ENCODE results near the gene NDUFAF3.

The NDUFAF3 gene

GRCh38 chr3:49026536-49026935 lies 4.6 kb downstream of the NDUFAF3 start:
- Histone ChIP-seq H3K4me3 (ENCODE audit: low read length) (no peak overlapping the region), H3K27me3 (ENCODE audit: insufficient read depth, low read length) (no peaks in the 10 kb centered on the region), H3K4me1 (ENCODE audit: insufficient read depth, low read length) (peaks cover 28% of the 10 kb centered on the region), H2AFZ (ENCODE audit: low read depth, low read length) (no peak overlapping the region), H3K36me3 (ENCODE audit: insufficient read depth, low read length) (peaks cover 54% of the 10 kb centered on the region), H3K9me3 (ENCODE audit: low read length) (no peaks in the 10 kb centered on the region)

GRCh38 chr3:49027634-49028033 lies 5.7 kb downstream of the NDUFAF3 start:
- no peak overlapping the region for H3K4me3 ChIP-seq (ENCODE audit: low read length)
- no peak overlapping the region for H2AFZ ChIP-seq (ENCODE audit: low read depth, low read length)
- no peaks in the 10 kb centered on the region for H3K27me3 ChIP-seq (ENCODE audit: insufficient read depth, low read length)
- no peaks in the 10 kb centered on the region for H3K9me3 ChIP-seq (ENCODE audit: low read length)
- peaks cover 65% of the 10 kb centered on the region for H3K36me3 ChIP-seq (ENCODE audit: insufficient read depth, low read length)
- H3K4me1 ChIP-seq (ENCODE audit: insufficient read depth, low read length), result peaks cover 25% of the 10 kb centered on the region

GRCh38 chr3:49028298-49028672 lies 6.4 kb downstream of the NDUFAF3 start:
- Histone ChIP-seq H3K27me3 (ENCODE audit: insufficient read depth, low read length) (no peaks in the 10 kb centered on the region), H3K4me1 (ENCODE audit: insufficient read depth, low read length) (peaks cover 19% of the 10 kb centered on the region), H3K9me3 (ENCODE audit: low read length) (no peaks in the 10 kb centered on the region), H3K4me3 (ENCODE audit: low read length) (peak overlapping the region; percentile 63), H2AFZ (ENCODE audit: low read depth, low read length) (no peak overlapping the region), H3K36me3 (ENCODE audit: insufficient read depth, low read length) (peaks cover 67% of the 10 kb centered on the region)

- Histone ChIP-seq H3K4me1 (ENCODE audit: insufficient read depth, low read length) (peaks cover 19% of the 10 kb centered on the region), H2AFZ (ENCODE audit: low read depth, low read length) (no peak within 1 kb of the TSS), H3K36me3 (ENCODE audit: insufficient read depth, low read length) (peaks cover 66% of the 10 kb centered on the region), H3K4me3 (ENCODE audit: low read length) (peak within 1 kb of the TSS; percentile 63), H3K9me3 (ENCODE audit: low read length) (no peaks in the 10 kb centered on the region), H3K27me3 (ENCODE audit: insufficient read depth, low read length) (no peaks in the 10 kb centered on the region)
Measured at GRCh38 chr3:49028673-49029562, 7.0 kb downstream of the NDUFAF3 start, which contains the start of gene IMPDH2. Gene IMPDH2, minus strand, starts transcription at chr3:49029398. Its CDS starts 48 bp downstream, at chr3:49029350.

- H3K4me1 ChIP-seq (ENCODE audit: insufficient read depth, low read length), result peaks cover 19% of the 10 kb centered on the region
- H3K9me3 ChIP-seq (ENCODE audit: low read length), result no peaks in the 10 kb centered on the region
- peak overlapping the region; percentile 63 for H3K4me3 ChIP-seq (ENCODE audit: low read length)
- no peak overlapping the region for H2AFZ ChIP-seq (ENCODE audit: low read depth, low read length)
- no peaks in the 10 kb centered on the region for H3K27me3 ChIP-seq (ENCODE audit: insufficient read depth, low read length)
- peaks cover 66% of the 10 kb centered on the region for H3K36me3 ChIP-seq (ENCODE audit: insufficient read depth, low read length)
Measured at GRCh38 chr3:49029563-49029884, 7.6 kb downstream of the NDUFAF3 start.

GRCh38 chr3:49030321-49030720 lies 8.4 kb downstream of the NDUFAF3 start:
- Histone ChIP-seq H3K36me3 (ENCODE audit: insufficient read depth, low read length) (peaks cover 66% of the 10 kb centered on the region), H3K9me3 (ENCODE audit: low read length) (no peaks in the 10 kb centered on the region)

GRCh38 chr3:49032646-49033304 lies 10.9 kb downstream of the NDUFAF3 start:
- H3K4me3 ChIP-seq (ENCODE audit: low read length), result no peak overlapping the region
- H3K36me3 ChIP-seq (ENCODE audit: insufficient read depth, low read length), result peaks cover 56% of the 10 kb centered on the region
- H3K27me3 ChIP-seq (ENCODE audit: insufficient read depth, low read length), result no peaks in the 10 kb centered on the region
- no peaks in the 10 kb centered on the region for H3K9me3 ChIP-seq (ENCODE audit: low read length)
- H2AFZ ChIP-seq (ENCODE audit: low read depth, low read length), result no peak overlapping the region
- H3K4me1 ChIP-seq (ENCODE audit: insufficient read depth, low read length), result peaks cover 19% of the 10 kb centered on the region

More at GRCh38 chr3:49030321-49030720, 8.4 kb downstream of the NDUFAF3 start:
- Histone ChIP-seq H3K4me3 (ENCODE audit: low read length) (no peak overlapping the region), H2AFZ (ENCODE audit: low read depth, low read length) (no peak overlapping the region), H3K27me3 (ENCODE audit: insufficient read depth, low read length) (no peaks in the 10 kb centered on the region), H3K4me1 (ENCODE audit: insufficient read depth, low read length) (peaks cover 19% of the 10 kb centered on the region)

- Histone ChIP-seq H3K4me1 (ENCODE audit: insufficient read depth, low read length) (peaks cover 3% of the 10 kb centered on the region), H3K36me3 (ENCODE audit: insufficient read depth, low read length) (peaks cover 59% of the 10 kb centered on the region)
Measured at GRCh38 chr3:49034650-49035049, 12.7 kb downstream of the NDUFAF3 start.

GRCh38 chr3:49035281-49035680 lies 13.4 kb downstream of the NDUFAF3 start:
- H2AFZ ChIP-seq (ENCODE audit: low read depth, low read length), result no peak overlapping the region

More at GRCh38 chr3:49034650-49035049, 12.7 kb downstream of the NDUFAF3 start:
- Histone ChIP-seq H3K27me3 (ENCODE audit: insufficient read depth, low read length) (no peaks in the 10 kb centered on the region), H3K4me3 (ENCODE audit: low read length) (no peak overlapping the region), H2AFZ (ENCODE audit: low read depth, low read length) (no peak overlapping the region), H3K9me3 (ENCODE audit: low read length) (no peaks in the 10 kb centered on the region)

GRCh38 chr3:49053543-49053942 lies 31.6 kb downstream of the NDUFAF3 start:
- no peaks in the 10 kb centered on the region for H3K27me3 ChIP-seq (ENCODE audit: insufficient read depth, low read length)
- H3K4me1 ChIP-seq (ENCODE audit: insufficient read depth, low read length), result no peaks in the 10 kb centered on the region
- peaks cover 60% of the 10 kb centered on the region for H3K36me3 ChIP-seq (ENCODE audit: insufficient read depth, low read length)
- H3K9me3 ChIP-seq (ENCODE audit: low read length), result no peaks in the 10 kb centered on the region
- H2AFZ ChIP-seq (ENCODE audit: low read depth, low read length), result no peak overlapping the region
- no peak overlapping the region for H3K4me3 ChIP-seq (ENCODE audit: low read length)

More at GRCh38 chr3:49035281-49035680, 13.4 kb downstream of the NDUFAF3 start:
- H3K4me1 ChIP-seq (ENCODE audit: insufficient read depth, low read length), result no peaks in the 10 kb centered on the region
- H3K4me3 ChIP-seq (ENCODE audit: low read length), result no peak overlapping the region
- H3K36me3 ChIP-seq (ENCODE audit: insufficient read depth, low read length), result peaks cover 60% of the 10 kb centered on the region
- no peaks in the 10 kb centered on the region for H3K9me3 ChIP-seq (ENCODE audit: low read length)
- H3K27me3 ChIP-seq (ENCODE audit: insufficient read depth, low read length), result no peaks in the 10 kb centered on the region

- Histone ChIP-seq H3K27me3 (ENCODE audit: insufficient read depth, low read length) (no peaks in the 10 kb centered on the region), H3K4me1 (ENCODE audit: insufficient read depth, low read length) (no peaks in the 10 kb centered on the region), H3K36me3 (ENCODE audit: insufficient read depth, low read length) (peaks cover 62% of the 10 kb centered on the region), H3K9me3 (ENCODE audit: low read length) (no peaks in the 10 kb centered on the region), H2AFZ (ENCODE audit: low read depth, low read length) (no peak overlapping the region), H3K4me3 (ENCODE audit: low read length) (no peak overlapping the region)
Measured at GRCh38 chr3:49054344-49054862, 32.5 kb downstream of the NDUFAF3 start.

GRCh38 chr3:49057268-49057667 lies 35.3 kb downstream of the NDUFAF3 start:
- Histone ChIP-seq H3K4me3 (ENCODE audit: low read length) (no peak overlapping the region), H3K9me3 (ENCODE audit: low read length) (no peaks in the 10 kb centered on the region), H3K4me1 (ENCODE audit: insufficient read depth, low read length) (no peaks in the 10 kb centered on the region), H2AFZ (ENCODE audit: low read depth, low read length) (no peak overlapping the region), H3K36me3 (ENCODE audit: insufficient read depth, low read length) (peaks cover 65% of the 10 kb centered on the region), H3K27me3 (ENCODE audit: insufficient read depth, low read length) (no peaks in the 10 kb centered on the region)

- Histone ChIP-seq H3K4me1 (ENCODE audit: insufficient read depth, low read length) (no peaks in the 10 kb centered on the region), H3K36me3 (ENCODE audit: insufficient read depth, low read length) (peaks cover 63% of the 10 kb centered on the region), H3K27me3 (ENCODE audit: insufficient read depth, low read length) (no peaks in the 10 kb centered on the region), H3K4me3 (ENCODE audit: low read length) (no peak overlapping the region), H3K9me3 (ENCODE audit: low read length) (no peaks in the 10 kb centered on the region), H2AFZ (ENCODE audit: low read depth, low read length) (no peak overlapping the region)
Measured at GRCh38 chr3:49058011-49058410, 36.1 kb downstream of the NDUFAF3 start.

All from neuron (in vitro differentiated cells).